Ishikawa (cell line): Measurements from ENCODE around the gene RRP1.

Experiments used
- EGR1 ChIP-seq: IDR thresholded peaks from 2 replicates; pipeline ENCODE4 v1.6.1; 2012
- EP300 ChIP-seq: IDR thresholded peaks from 2 replicates; pipeline ENCODE4 v1.6.1; 2012; ENCODE audit warnings: borderline replicate concordance

DNA sequence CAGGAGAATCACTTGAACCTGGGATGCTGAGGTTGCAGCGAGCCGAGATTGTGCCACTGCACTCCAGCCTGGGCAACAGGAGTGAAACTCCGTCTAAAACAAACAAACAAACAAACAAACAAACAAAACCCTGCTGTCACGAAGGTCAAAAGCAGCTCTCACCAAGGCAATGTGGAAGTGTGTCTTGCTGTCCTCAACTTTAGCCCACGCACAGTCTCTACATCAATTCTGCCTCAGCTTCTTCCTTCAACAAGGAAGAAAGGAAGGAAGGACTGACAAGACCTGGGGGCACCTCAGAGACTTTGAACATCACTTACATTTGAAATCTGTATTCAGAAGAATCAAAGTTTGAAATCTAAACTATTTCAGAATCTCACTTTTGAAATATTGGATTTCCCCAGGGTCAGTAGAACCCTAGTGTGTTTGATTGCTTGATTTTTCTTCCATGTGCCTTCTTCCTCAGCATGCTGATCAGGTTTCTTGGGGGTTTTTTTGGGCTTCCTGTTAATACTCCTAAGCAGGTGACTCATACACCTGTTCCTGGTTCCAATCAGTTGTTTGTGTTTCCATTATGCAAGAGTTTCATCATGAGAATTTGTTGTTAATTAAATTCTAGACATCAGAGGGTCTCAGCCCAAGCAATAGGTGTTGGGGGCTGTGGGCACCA lies 6.8 kb upstream of the RRP1 start:
- no peak for TF ChIP-seq EP300
- no peak for TF ChIP-seq EGR1
